Cortex of kidney (tissue), 1 donor: ENCODE data around the gene RGL1.

Experiments
- DNase-seq: peaks from one replicate; lab custom pipeline; 2025; lab: John Stamatoyannopoulos, UW

RGL1 gene

DNA sequence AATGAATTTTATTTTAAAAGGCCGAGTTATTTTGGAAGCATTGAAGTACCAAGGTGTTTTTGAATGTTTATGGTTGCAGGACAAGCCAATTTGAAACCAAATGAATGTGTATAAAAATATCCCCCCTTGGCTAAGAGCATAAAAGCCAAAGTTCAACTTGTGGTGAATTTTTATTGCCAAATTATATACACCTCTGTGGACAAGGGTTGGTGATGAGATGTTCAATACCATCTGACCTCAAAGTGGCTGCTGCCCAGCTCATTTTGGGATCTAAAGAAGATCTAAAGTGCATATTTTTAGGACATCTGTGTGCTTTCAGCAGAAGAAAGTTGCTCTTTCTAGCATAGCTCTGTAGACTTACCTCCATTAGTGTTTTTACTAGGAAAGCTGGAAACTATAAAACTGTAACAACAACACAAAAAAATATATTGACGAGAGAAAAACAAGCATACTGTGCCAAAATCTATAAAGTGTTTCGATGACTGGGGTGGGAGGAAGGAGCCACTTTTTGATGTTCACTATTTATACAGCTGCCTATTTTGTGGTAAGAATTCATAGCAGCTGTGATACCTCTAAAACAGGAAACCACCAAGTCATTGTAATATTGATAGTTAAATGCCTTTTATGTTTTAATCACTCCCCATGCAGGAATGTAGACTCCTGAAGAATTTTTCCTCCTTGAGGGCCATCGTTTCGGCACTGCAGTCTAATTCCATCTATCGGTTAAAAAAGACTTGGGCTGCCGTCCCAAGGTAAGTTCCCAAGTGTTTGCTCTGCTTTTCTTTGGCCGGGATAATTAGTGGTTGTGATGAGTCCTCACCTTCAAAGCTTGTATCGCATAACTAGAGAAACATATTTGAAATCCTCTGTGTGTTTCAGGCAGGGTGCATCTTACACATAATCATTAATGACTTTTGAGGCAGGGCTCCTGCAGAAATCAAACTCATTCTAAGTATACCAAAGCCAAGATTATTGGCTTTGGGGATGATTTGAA, 83.2 kb downstream of the RGL1 start:
- DNase-seq: no peak

DNA sequence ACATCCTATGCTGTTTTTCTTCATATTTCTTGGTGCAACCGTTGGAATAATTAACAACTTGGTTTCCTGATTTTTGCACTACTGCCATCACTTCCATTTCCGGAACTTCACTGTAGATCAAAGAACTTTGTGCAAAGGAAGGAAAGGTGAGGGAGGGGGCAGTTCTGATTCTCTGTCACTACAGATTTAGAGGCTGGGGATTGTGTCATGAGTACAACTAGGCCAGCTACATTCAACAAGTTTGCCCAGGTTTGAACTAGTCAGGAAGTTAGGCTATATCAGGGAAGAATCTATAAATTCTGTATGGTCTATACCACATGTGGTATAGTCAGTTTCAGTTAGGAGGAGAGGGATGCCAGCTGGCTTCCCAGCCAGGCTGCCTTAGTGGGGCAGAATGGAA, 84.2 kb downstream of the RGL1 start:
- DNase-seq: no peak

DNA sequence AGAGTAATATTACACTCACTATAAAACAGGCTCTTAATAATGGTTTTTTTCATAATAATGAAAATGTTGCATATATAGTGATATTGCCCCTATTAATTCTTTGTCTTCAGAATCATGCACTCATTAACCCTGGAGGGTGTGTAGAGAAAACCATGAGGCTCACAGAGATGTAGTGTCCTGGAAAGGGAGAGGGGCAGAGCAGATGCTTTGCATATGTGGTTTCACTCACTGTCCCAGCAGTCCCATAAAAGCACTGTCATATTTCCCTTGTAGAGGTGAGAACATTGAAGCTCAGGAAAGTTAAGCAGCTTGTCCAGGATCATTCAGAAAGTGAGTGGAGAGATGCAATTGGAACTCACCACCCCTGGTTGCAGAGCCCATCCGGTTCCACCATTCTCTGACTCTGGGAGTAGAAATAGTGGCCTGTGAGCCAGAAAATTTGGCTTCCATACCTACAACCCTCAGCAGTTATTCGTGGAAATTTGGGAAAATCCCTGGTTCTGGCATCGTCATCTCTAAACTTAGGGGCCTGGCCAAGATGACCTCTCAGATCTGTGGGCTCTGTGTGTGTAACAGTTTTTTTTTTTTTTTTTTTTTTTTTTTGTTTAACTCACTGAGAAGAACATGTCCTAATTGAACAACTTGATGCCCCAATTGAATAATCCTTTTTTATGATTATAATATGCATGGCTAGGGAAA, 86.4 kb downstream of the RGL1 start:
- no peak for DNase-seq

DNA sequence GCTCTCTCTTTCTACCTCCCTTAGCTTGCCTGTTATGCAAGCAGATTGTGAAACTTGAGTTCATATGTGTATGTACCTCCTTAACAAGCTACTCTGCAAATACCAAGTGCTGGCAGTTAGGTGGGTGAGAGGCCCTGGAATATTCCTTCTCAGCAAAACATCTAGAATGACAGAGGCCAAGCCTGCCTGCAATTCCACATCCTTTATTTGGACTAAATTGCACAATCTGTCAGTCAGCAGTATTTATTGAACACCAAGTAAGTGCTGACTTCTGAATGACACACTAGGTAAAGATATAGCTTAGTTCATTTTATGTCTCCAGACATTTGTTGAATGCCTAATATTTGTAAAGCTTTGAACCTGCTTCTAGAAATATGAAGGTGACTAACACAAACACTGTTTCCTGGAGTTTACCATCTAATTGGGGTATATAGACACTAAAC, 87.5 kb downstream of the RGL1 start:
- no peak for DNase-seq

DNA sequence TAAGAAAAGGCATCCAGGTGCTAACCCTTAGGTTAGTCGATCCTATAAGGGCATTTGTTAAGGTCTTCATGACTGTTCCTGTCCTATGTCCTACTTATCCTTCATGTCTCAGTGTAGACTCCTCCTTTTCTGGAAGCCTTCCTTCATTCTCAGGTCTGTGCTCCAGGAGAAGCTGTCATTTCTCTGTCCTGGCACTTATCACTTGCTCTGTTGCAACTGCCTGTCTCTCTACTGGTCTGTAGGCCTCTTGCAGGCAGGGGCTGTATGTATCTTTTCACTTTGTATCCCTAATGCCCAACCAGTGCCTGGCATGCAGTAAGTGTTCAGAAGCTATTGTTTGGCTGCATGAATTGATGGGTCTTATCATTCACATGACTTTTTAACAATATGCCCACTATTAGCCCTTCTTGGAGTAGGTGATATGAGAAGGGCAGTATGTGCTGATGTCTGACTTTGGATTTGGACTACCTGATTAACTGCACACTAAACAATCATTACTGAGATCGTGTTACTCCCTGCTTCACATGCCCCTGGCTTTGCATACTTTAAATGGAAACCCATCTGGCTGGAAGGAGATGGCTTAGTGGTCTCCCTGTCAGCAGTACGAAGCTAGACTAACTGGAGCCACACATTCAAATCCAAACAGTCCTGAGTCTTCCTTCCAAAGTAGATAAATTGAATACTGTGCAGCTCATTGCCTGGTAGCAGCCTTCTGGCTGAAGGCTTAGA, 88.8 kb downstream of the RGL1 start:
- no peak for DNase-seq

DNA sequence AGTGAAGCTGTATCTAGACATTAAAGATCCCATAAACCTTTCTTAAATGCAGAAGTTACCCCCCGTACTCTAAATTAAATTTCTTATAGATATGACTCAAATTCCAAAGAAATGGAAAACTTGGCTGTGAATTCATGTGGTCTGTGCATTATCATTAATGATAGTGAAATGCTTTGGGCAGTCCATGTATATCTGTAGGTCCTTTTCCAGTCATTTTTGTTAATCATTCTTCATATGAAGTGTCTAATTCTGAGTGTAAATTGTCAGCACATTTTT, 89.3 kb downstream of the RGL1 start:
- no peak for DNase-seq

DNA sequence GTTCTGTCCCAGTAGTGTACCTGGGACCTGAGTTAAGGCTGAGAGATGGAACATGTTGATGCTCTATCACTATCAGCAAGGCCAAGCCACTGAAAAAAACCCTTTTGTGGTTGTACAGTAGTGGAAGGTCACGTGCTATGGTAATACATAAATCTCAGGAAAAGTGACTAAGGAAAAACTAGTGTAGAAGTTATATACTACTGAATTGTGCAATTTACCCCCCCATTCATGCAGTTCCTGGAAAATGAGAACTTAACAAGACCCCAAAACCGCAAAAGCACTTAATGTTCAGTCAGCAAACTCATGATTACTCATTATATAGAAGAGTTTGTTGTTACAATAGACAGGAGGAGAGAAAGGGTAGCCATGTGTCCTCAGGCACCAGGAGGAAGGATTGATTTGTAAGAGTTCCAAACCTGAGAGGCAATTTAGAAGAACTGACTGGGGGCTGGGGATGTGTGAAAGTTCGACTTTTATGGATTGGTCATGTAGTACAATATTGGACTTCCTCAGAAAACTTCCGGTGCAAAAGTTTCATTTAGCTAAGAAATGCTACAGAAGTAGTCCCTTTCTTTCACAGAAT, 91.6 kb downstream of the RGL1 start:
- no peak for DNase-seq

DNA sequence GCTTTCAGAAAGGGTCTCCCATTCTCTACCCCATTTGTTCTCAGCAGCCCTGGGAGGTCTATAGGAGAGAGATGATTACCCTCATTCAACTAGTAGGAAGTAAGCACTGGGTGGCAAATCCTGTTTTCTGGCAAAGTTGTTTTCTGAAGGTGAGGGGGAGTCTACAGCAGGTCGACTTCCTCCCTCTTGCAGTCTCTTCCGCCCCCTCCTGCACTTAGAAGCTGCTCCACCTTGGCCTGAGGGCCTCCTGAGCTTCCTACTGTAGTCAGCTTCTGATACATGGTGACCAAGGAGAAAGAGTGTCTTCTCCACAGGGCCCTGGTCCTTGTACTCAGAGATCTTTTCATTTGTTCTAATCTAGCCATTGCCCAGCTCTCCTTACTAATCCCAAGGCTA, 93.1 kb downstream of the RGL1 start:
- DNase-seq: no peak

DNA sequence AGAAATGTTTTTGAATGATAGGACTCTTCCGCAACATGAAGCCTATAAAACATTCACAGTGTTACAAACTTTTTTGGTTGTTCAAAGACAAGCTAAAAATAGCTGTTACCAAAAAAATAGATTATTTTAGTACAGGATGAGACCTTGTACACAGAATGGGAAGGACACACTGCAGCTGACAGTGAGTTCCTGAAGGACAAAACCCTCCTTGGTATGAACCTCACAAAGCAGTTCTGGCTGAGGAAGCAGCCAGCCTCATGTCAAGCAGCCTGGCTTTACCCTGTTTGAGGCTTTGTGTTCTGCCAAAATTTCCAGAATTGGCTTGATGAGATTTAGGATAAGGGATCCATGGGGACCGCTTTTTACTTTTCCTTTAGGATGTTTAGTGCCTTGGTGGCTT, 93.7 kb downstream of the RGL1 start:
- DNase-seq: no peak

DNA sequence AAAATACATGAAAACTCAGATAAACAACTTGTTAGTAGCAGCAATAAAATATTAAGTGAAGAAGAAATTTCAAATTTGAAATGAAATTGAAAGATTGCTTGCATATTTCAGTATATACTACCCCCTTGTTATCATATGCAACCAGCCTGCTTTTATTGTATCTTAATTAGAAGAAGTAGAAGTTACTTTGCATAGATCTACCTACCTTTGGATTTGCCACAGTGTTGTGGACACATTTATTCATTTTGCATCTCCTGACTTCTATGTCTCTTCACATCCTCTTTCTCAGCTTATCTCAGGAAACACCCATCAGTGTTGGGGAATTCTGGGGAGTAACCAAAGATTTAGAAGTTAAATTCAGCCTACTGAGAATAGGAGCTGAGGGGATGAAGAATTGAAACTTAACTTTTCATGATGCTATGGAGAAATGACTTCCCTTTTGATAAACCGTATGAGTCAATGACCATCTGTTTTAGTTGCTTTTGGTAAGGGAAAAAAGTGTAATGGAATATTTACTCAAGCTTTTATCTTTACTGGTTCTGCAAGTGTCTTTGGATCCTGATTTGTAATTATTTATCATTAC, 96.9 kb downstream of the RGL1 start:
- no peak for DNase-seq

DNA sequence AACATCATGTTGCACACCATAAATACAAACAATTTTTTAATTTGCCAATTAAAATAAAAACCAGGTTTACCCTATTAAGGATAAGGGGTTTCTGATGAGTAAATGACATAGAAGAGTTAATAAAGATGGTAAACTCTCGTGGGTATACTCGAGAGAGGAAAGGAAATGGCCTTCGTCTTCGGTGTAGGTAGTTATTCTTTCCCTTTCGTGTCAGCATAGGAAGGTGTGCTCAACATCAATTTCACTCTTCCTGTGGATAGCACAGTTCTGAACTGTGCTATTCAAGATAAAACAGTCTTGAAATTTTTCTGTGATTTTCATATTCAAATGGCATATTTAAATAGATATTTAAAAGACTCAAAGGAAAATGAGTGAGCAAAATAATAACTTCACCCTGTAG, 98.2 kb downstream of the RGL1 start:
- DNase-seq: no peak

DNA sequence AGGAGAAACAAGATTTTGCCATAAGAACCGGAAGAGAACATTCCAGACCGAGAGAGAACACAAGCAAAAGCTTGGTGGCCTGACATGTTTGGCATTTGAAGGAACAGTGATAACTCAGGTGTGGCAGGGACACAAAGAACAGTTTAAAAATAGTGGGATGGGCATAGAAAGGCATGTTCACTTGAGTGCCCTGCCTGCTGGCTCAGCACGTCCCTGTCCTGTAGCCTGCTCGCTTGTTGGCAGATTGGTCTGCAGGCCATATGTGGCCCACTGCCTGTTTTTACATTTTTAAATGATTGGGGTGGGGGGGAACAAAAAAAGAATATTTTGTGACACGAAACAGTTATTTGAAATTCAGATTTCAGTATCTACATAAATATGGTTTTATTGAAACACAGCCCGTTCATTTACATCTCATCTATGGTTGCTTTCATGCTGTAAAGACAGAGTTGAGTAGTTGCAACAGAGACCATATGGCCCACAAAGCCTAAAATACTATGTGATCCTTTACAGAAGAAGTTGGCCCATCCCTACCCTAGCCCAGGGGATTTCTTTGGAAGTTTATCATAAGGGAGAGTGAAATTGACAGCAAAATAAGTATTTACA, 100.7 kb downstream of the RGL1 start:
- DNase-seq: no peak

DNA sequence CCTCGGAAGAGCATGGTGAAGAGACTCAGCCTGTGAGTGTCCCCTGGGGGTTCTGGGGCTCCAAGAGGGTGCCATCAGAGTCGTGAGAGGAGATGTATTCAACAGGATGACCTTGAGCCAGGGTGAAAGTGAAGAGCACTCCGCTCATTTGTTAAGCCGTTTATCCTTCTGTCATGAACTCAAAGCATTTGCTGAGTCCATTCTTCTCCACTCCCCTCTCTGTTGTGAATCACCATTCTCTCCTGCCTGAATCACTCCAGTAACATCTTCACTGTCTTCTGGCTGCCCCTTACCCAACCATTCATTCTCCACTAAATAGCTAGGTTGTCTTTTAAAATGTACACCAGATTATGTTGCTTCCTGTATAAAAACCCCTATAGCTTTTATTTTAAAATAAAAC, 102.2 kb downstream of the RGL1 start:
- DNase-seq: no peak

DNA sequence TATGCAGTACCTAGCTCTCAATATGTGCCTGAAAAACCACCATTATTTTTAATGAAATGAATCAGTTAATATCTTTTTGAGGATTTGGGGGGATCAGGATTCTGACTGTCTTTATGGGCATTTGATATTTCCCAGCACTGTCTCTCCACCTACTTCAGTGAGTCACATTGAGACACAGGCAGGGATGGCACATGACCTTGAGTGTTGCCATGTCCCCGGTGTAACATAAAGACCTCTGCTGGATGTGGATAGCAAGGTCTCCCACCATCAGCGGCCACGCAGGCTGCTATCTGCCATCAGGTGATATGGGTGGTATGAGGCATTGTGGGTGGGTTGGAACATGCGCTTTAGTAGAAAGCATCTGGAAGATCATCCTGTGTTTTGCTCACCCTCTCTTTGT, 103.2 kb downstream of the RGL1 start:
- no peak for DNase-seq

DNA sequence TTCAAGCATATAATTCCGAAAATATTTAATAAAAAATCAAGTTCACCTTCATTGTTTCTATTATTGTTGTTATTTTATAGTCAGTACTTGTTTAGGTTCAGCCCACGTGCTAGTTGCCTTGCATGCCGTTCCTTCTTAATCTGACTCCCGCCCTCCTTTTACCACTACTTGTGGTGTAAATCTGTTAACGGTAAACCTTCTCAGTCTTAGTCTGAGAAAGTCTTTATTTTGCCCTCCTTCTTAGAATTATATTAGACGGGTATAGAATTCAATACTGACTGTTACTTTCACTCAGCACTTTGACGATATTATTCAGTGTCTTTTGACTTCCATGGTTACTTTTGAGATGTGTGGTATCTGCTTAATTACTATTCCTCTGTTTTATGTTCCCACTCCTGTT, 104.8 kb downstream of the RGL1 start:
- DNase-seq: no peak

DNA sequence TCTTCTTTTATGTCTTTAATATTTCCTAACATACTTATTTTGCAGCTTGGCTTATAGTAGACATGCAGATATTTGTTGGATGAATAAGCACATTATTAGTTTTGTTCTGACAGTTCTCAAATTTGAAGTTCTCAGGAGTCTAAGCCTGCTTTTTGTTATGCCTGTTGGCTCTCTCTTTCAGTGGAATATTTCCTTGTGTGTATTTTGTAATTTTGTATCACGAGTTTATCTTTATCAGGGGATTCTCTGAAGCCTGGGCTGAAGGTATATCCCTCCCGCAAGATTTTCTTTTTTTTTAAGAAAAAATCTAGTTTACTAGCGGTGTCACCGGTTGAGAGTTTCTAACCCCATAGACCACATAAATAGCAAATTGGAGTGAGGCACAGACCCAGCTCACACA, 105.9 kb downstream of the RGL1 start:
- DNase-seq: no peak

DNA sequence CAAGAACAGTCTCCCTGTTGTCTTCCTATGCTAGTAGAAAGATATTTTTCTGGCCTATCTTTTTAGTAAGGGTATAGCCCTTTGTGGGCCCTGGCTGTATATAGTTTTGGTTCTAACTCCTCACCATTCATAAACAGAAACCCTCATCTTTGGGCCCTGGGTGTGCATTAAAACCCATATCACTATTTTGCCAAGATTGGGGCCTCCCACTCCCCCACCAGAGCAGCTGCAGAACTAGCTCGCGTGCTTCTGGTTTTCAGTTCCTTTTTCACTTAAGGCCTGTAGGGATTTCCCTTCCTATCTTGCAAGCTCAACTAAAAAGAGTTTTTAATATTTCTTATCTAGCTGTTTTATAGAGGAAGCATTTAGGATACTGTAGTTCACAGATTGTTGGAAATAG, 106.4 kb downstream of the RGL1 start:
- DNase-seq: no peak

DNA sequence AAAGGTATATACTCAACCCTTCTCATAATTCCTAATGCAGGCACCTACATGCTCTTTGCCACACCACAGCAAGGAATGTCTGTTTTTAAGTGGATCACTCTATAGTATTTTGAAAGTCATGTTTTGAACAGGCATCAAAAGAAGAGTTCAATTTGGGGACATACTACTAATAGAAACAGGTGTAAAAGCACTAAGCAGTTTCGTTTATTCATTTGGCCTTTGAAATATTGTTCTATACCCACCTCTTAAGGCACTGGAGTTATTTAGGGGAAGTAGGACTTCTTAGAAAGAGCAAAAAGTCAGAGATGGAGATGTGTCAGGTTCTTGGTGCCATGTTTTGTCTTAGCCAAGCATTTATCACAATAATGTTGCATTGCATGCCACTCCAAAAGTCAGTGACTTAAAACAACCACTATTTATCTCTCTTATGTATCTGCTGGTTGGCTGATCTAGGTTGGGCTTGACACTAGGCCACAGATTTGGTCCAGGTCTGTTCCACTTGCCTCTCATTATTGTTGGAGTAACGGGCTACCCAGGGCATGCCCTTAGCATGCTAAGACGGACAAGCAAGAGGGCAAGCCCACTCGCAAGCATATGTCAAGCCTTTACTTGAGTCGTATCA, 107.5 kb downstream of the RGL1 start:
- DNase-seq: no peak

DNA sequence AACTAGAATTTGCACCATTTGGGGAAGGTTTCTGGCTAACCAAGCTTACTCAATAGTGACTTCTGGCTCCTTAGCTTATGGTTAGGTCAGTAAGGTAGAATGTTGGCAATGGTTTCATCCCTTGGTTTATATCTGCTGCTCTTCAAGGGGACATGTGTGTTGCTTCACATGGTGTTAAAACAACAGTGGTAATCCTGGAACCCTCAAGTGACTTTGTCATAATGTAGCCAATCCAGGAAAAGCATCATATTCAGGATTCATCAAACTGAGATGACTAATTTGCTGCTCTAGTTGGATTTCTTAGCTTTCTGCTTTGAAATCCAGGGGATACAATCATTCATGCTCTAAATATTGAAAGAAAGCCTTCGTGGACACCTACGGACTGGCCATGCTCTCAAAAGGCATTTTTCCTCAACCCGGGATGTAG, 108.7 kb downstream of the RGL1 start:
- no peak for DNase-seq

DNA sequence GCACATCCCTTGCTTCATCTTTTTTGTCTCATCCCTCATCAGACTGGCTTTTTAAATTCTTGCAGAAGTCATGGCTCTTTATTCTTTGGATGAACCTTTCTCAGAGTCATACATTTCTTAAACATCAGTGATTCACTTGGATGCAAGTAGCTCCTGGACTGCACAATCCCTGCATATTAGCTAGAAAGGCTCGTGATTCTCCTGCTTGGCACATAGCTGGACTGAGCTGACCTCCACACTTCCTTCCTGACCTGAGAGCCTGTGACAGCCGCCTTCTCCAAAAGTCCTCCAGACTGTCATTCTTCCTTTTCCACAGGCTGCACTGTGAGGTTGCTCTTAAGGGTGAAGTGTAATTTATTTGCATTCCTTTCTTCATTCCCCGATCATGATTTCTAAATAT, 109.4 kb downstream of the RGL1 start:
- DNase-seq: no peak

DNA sequence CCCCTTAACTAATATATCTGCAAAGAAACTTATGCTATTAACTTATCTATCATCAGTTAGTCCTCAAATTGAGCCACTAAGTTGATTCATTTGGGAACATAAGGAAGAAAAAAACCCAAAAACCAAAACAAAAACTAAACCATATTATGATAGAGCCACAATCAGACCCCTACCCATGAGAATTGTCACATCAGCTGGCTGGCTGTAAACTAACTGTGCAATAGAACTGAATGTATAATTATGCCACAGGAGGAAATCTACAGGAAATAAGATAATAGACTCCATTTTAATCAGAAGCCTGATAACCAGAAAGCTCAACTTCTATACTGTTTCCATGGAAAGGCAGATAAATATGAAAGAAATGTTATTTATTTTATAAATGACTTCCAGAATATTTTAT, 110.0 kb downstream of the RGL1 start:
- DNase-seq: no peak
